ENCODE results near the gene RGMA.

DNA sequence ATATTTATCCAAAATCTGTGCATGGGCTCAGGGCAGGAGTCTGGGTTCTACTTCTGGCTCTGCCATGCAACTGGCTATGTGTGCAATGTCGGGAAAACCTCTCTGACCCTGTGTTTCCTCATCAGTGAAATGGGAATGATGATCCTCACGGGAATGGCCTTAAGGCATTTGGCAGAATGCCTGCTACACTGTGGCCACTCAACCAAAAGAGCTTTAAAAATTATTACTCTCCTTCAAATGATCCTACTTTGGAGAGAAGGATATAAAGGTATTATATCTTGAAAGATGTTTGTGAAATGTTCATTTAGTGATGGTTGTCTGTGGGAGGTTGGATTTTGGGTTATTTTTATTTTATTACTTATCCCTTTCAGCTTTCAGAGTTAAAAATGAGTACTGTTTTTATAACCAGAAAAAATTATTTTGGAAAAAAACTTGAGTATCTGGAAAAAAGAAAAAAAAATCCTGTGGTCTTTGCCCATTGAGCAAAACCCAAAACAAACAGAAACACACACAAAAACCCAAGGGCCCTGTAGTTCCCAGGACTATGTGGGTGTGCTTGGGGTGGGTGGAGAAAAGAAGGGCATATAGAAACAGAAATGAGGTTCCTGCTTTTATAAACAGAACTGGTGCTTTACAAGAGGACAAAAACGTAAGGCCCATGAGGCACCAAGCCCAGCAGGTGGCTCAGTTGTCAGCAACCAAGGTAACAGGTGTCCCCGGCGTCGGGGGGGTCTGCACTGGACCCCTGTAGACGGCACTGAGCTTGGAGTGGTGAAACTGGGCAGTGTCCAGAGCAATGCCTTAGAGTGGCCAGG is 22.0 kb downstream of the RGMA start:
- no peak for TF ChIP-seq POLR2A (IDR thresholded peaks at IDR 0.05; ENCODE audit: low read depth, low read length)
- TF ChIP-seq, protein P1, sequence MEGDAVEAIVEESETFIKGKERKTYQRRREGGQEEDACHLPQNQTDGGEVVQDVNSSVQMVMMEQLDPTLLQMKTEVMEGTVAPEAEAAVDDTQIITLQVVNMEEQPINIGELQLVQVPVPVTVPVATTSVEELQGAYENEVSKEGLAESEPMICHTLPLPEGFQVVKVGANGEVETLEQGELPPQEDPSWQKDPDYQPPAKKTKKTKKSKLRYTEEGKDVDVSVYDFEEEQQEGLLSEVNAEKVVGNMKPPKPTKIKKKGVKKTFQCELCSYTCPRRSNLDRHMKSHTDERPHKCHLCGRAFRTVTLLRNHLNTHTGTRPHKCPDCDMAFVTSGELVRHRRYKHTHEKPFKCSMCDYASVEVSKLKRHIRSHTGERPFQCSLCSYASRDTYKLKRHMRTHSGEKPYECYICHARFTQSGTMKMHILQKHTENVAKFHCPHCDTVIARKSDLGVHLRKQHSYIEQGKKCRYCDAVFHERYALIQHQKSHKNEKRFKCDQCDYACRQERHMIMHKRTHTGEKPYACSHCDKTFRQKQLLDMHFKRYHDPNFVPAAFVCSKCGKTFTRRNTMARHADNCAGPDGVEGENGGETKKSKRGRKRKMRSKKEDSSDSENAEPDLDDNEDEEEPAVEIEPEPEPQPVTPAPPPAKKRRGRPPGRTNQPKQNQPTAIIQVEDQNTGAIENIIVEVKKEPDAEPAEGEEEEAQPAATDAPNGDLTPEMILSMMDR (IDR thresholded peaks at IDR 0.05; ENCODE audit: extremely low read depth in 1 of 2, insufficient read depth in 1 of 2, low read depth in 1 of 2, low read length in 2 of 2): no peak
- TF ChIP-seq POLR2AphosphoS5 (IDR thresholded peaks at IDR 0.05; ENCODE audit: insufficient read depth, low read depth, low read length): no peak
- TF ChIP-seq EZH2 (IDR thresholded peaks at IDR 0.05; ENCODE audit: borderline replicate concordance, low read depth, low read length, severe bottlenecking): no peak
